Keratinocyte (primary cell): ENCODE measurements around the gene DNLZ.

Experiments used
- EZH2 ChIP-seq: IDR thresholded peaks from one replicate; pipeline ENCODE4 v1.6.1; 2012; ENCODE audit warnings: inconsistent platforms, mild to moderate bottlenecking, low read length, moderate library complexity
- TF ChIP-seq, protein P1 (sequence below), 3 experiments: IDR thresholded peaks in 1 of 3; conservative IDR thresholded peaks in 1 of 3; optimal IDR thresholded peaks in 1 of 3; 2 replicates in 2 of 3; 3 replicates in 1 of 3; pipeline versions ENCODE3 to v1.5.1; 2011; ENCODE audit warnings: low read length in 3 of 3, mild to moderate bottlenecking in 3 of 3, moderate library complexity in 2 of 3, control low read depth in 1 of 3, inconsistent platforms in 1 of 3; ENCODE audit not compliant: insufficient read depth in 2 of 3; ENCODE audit errors: extremely low read depth in 1 of 3

DNA sequence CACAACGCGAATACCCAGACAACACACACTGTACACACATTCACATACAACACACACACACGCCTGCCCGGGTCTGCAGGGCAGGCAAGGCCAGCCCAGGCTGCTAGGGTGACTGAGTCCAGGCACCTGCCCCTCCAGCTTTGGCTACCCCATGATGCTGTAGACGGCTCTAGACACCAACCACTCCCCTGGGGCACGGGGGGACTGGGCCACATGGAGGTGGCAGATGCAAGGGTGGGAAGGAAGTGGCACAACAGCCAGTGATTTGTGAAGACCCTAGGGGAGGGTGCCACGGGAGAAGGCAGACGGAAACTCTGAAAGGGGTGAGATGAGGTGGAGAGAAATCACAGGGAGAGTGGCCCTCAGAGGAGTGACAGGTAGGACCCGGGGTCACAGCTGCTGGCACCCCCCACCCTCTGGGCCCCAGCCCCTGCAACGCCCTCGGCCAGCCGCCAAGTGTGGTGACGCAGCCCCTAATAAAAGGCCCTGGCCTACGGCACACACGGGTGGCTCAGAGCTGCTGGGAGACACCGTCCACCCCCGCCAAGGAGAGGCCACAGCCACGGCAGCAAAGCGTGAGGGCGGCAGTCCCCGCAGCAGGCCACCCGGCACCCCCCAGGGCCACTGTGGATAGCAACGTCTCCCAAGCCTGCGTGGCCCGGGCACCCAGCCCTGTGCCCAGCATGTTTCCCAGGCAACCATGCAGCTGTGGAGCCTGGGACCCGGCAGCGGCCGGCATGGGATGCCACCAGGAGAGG lies 53.1 kb downstream of the DNLZ start:
- TF ChIP-seq, protein P1, sequence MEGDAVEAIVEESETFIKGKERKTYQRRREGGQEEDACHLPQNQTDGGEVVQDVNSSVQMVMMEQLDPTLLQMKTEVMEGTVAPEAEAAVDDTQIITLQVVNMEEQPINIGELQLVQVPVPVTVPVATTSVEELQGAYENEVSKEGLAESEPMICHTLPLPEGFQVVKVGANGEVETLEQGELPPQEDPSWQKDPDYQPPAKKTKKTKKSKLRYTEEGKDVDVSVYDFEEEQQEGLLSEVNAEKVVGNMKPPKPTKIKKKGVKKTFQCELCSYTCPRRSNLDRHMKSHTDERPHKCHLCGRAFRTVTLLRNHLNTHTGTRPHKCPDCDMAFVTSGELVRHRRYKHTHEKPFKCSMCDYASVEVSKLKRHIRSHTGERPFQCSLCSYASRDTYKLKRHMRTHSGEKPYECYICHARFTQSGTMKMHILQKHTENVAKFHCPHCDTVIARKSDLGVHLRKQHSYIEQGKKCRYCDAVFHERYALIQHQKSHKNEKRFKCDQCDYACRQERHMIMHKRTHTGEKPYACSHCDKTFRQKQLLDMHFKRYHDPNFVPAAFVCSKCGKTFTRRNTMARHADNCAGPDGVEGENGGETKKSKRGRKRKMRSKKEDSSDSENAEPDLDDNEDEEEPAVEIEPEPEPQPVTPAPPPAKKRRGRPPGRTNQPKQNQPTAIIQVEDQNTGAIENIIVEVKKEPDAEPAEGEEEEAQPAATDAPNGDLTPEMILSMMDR (optimal IDR thresholded peaks at IDR 0.05 in 1 of 3, IDR thresholded peaks at IDR 0.05 in 1 of 3, conservative IDR thresholded peaks at IDR 0.05 in 1 of 3; ENCODE audit: extremely low read depth in 1 of 3, insufficient read depth in 2 of 3, low read length in 3 of 3) = no peak
- TF ChIP-seq EZH2 = no peak
